Dermis microvascular lymphatic vessel endothelial cell (primary cell): ENCODE results near the gene MARCO. TPM values are rescaled to one million over a fixed set of nuclear protein-coding genes. Genes with fewer than 3 reads are reported as not detected.

Experiments used
- DNase-seq, 2 donors: peaks; one replicate each; pipeline versions ENCODE4 v3.0.0 to v3.0.0-alpha.2; 2010; ENCODE audit warnings: low read depth in 2 of 2
- total RNA-seq: library from RNA; depleted of rRNA; stranded (reverse); fragments of >200 nt; gene quantifications from 2 replicates; pipeline ENCODE4 v1.2.1, GENCODE V29; 2014

The MARCO gene
- not detected in 2 replicates for total RNA-seq

- no peak for DNase-seq
Measured at GRCh38 chr2:118942031-118942430, at the start of gene MARCO. MARCO (plus strand) TSS chr2:118942194; CDS start chr2:118942301, 107 bp downstream.

GRCh38 chr2:118893100-118893499 lies 48.9 kb upstream of the MARCO start:
- DNase-seq, result no peak

GRCh38 chr2:118902266-118903028 lies 39.5 kb upstream of the MARCO start:
- no peak for DNase-seq

- no peak for DNase-seq
Measured at GRCh38 chr2:118903029-118903351, 39.0 kb upstream of the MARCO start.

DNA sequence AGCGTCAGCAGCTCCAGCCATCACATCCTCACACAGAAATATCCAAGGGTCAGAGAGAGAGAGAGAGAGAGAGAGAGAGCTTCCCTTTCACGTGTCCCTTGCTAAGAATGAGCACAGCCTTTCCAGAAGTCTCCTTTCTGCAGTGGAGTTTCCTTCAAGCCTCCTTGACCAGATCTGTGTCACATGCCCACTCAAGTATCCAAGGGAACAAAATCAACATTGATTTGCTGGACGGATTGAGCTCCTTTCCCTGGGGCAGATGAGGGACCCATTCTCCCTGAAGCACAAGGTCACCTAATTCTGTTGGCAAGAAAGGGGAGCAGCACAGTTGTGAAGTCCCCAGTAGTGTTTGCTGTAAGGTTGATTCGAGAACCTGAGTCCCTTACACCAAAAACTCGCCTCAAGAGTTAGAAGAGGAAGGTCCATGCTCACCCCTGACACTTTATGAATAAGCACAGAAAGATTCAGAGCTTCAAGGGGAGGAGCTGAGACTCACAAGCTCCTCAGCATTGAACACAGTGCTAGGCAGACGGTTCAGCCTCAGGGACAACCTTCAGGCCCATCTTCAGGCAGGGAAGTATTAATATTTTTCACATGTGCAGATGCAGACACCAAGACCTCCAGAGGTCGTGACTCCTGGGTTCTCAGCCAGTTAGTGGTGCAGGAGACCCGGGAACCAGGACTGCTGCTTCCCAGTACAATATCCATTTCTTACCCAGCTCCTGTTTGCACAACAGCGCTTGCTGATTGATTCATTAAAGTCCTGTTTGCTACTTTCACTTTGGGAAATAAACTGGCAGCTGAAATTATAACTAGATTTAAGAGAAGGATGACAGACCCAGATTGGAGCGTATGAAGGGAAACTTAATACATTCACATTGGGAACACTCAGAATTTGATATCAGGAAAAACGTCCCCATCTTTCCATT lies 38.2 kb upstream of the MARCO start:
- no peak for DNase-seq

DNA sequence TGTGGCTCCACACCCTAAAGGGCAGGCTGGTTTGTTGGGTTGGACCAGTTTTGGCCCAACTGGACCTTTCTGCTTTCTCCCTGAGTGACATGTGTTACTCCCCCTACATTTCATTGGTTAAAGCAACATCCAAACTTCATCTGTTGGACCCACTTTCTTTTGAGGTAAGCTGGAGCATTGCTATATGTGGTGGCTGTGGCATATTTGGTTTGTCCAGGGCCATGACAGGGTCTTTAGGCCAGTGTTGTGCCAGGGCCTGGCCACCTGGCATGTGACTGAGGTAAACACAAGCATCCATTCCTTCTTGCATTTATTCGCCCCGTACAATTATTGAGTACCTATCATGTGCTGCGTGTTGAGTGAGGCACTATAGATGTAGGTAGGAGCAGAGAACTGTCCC lies 36.8 kb upstream of the MARCO start:
- DNase-seq, result no peak

- DNase-seq, result no peak
Measured at GRCh38 chr2:118906186-118906585, 35.8 kb upstream of the MARCO start.

DNA sequence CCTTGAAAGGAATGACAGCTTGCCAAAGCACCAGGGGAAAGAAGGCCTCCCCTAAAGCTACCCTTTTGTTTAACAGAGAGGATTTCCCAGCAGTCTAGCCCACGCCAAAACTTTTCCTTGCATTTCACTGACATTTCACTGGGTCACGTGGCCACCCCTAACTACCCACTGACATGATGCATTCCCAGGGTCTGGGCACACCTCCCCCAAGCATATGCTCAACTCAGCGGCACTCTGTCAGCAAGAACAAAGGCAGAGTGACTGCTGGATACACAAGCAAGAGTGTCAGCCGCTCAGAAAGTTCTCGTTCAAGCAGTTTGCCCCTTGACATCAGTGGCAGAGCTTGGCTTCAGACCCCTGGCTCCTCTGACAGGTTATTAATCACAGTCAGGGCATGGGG lies 34.2 kb upstream of the MARCO start:
- no peak for DNase-seq

GRCh38 chr2:118909191-118909590 lies 32.8 kb upstream of the MARCO start:
- DNase-seq, result no peak

DNA sequence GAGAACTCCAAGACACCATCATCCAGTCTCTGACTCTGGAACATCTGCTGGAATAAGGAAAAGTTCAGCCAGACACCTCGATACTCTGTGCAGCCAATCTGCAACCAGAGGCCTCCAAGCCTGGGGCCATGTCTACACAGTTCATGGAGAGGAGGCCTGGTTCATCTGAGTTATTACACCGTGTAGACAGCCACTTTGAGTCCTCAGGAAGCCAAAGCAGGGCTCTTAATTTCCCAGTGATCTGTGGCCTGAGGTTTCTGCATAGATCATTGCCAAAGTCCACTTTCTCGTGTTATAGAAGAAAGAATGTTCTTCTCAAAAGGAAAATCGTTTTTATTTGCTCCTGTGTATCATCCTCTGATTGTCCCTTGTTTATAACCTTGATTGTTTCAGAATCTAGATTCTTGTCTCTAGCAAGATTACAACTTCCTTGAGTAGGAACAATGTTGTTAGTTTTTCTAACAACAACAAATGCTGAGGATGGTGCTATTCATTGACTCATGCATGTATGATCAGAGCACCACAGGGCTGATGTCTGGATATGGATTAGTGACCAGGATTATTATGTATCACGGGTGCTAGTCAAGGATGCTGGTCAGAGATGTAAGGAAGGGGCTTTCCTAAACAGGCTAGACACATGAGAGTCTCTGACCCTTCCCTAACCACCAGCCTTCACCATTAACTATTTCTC lies 30.7 kb upstream of the MARCO start:
- DNase-seq, result no peak

- no peak for DNase-seq
Measured at GRCh38 chr2:118911936-118912335, 30.1 kb upstream of the MARCO start.

GRCh38 chr2:118913131-118913802 lies 28.7 kb upstream of the MARCO start:
- no peak for DNase-seq

DNA sequence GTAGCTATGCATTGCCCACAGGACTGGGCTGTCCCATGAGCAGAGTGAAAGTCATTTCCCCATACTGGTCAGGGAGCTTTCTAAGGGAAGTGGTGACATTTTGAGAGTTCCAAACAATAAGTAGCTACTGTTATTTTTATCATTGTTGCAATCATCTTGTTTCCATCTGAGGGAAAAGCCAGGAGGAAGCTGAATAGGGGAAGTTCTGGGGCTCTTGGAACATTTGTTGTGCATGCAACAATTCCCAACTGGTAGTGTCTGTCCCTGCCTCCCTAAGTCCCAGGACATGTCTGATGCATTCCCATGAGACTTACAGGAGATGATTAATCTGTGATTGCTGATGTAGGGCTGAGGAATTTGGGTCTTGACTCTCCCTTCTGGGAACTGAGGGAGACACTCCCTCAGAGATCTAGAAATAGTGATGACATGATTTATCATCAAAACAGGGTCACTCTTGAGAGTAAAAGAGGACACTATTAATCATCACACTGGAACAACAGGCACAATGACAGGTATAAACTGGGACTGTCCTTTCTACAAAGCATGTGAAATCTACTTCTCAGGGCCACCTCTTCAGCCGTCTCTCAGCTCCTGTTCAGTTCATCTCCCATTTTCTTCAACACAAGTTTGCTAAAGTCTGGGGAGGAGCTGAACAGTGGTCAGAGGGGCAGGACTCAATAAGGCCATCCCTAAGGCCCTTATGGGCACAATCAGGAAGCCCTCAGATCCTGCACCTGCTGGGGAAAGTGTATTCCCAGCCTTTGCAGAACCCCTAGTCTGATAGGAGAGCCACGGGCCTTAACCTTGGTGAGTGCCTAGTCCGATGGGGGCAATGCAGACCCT lies 28.0 kb upstream of the MARCO start:
- no peak for DNase-seq

GRCh38 chr2:118914721-118915453 lies 27.1 kb upstream of the MARCO start:
- DNase-seq, result no peak

DNA sequence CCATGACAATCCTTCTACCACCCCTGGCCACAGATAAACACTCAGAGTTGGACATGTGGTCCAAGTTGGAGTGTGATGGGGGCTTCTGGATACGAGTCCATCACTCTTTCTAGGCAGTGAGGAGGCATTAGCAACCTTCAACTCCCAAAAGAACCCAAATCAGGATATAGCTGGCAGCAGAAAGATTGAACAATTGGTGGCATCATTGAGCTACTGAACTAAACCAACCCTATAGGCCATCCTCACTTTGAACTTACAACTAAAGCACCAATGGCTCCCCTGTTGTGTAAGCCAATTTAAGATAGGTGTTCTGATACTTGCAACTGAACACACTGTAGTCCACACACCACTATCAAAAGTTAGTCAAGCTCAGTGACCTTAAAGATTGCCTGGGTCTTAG lies 24.0 kb upstream of the MARCO start:
- DNase-seq, result no peak

DNA sequence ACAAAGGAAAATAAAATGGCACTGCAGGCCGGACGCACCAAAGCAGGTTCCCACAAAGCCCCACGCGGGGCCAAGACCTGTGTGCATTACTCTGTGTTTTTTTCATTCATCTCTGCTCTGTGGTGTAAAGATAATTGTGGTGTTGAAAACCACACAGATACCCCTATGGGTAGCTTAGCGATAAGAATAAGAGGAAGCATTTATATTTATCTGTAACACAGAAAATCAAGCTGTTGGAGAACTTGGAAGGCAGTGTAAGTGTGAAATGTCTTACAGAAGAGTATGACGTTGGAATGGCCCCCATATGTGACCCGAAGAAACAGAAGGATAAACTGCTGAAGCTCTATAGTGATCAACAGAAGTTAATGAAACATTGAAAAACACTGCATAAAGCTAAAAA lies 20.3 kb upstream of the MARCO start:
- no peak for DNase-seq

DNA sequence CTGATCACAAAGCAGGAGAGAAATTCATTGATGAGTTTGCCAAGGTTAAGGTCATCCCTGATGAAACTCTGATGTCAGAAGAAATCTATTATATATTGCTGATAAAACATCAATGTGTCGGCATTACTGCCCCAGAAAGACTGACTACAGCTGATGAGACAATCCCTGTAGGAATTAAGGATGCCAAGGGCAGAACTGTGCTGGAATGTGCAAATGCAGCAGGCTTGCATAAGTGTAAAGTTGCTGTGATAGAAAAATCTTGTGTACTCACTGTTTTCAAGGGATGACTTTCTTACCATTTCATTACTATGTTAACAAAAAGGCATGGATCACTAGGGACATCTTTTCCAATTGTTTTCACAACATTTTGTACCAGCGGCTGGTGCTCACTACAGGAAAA lies 19.7 kb upstream of the MARCO start:
- no peak for DNase-seq

- no peak for DNase-seq
Measured at GRCh38 chr2:118923371-118923770, 18.6 kb upstream of the MARCO start.

DNA sequence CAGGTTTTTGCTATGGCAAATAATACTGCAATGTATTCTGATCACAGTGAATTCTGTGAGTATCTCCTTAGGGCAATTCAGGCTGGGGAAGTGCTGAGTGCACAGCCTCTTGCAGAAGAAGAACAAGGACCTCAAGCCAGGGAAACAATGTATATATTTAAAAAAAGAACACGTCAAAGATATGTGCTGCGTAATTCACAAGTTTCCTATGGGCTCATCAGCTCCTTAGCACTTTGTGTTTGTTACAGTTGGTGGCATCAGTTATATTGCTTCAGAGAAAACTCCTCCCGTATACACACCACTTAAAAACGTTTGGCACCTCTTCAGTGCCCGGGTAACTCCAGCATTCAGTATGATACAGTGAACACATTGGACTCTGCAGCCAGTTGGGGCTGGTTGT lies 16.5 kb upstream of the MARCO start:
- no peak for DNase-seq

DNA sequence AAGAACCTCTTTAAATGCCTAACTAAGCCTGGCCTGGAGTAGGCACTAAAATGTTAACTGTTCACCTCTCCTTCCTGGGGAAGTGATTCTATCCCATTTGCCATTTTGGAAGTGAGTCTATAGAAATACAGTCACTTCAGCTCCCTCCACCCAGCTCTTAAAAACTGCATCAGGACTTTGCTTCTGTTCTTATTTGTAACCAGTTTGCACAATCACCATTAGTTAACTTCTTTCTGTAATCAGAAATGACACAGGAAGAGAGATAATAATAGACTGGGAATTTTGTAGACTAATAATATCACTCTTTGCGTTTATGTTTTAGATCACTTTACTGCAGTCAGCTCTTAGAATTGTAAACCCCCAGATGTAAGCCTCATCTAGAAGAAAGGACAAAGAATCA lies 16.0 kb upstream of the MARCO start:
- DNase-seq, result no peak
